ENCODE results near the gene PAFAH1B2.

The PAFAH1B2 gene

GRCh38 chr11:117171007-117171403 lies 26.9 kb downstream of the PAFAH1B2 start:
- H3K27me3 ChIP-seq (ENCODE audit: control insufficient read depth in 5 of 5, insufficient read depth in 4 of 5, low read length in 5 of 5) = no peaks in the 10 kb centered on the region
- no peak overlapping the region for H3K4me3 ChIP-seq (ENCODE audit: low read depth in 1 of 5, low read length in 5 of 5)
- no peak overlapping the region for H3K9ac ChIP-seq (ENCODE audit: low read length in 5 of 5)
- peak overlapping the region; percentile 26 for H3K27ac ChIP-seq (ENCODE audit: low read depth, low read length)
- peaks cover 0 to 42% (median 31%) of the 10 kb centered on the region in 5 donors for H3K4me1 ChIP-seq (ENCODE audit: control insufficient read depth in 5 of 5, insufficient read depth in 5 of 5, low read length in 5 of 5)
- H3K36me3 ChIP-seq (ENCODE audit: control insufficient read depth in 5 of 5, insufficient read depth in 5 of 5, low read length in 5 of 5) = peaks cover 18 to 42% (median 24%) of the 10 kb centered on the region in 5 donors
- no peaks in the 10 kb centered on the region for H3K9me3 ChIP-seq (ENCODE audit: control insufficient read depth in 5 of 5, low read length in 5 of 5)

- Histone ChIP-seq H3K4me3 (ENCODE audit: low read depth in 1 of 5, low read length in 5 of 5) (no peak overlapping the region), H3K27me3 (ENCODE audit: control insufficient read depth in 5 of 5, insufficient read depth in 4 of 5, low read length in 5 of 5) (no peaks in the 10 kb centered on the region), H3K4me1 (ENCODE audit: control insufficient read depth in 5 of 5, insufficient read depth in 5 of 5, low read length in 5 of 5) (peaks cover 0 to 41% (median 34%) of the 10 kb centered on the region in 5 donors), H3K36me3 (ENCODE audit: control insufficient read depth in 5 of 5, insufficient read depth in 5 of 5, low read length in 5 of 5) (peaks cover 18 to 42% (median 18%) of the 10 kb centered on the region in 5 donors), H3K9ac (ENCODE audit: low read length in 5 of 5) (peak overlapping the region in 1 of 5 donors; percentile 38), H3K9me3 (ENCODE audit: control insufficient read depth in 5 of 5, low read length in 5 of 5) (no peaks in the 10 kb centered on the region), H3K27ac (ENCODE audit: low read depth, low read length) (peak overlapping the region; percentile 83)
These were observed 27.4 kb downstream of the PAFAH1B2 start for GRCh38 chr11:117171404-117172061.

- H3K36me3 ChIP-seq (ENCODE audit: control insufficient read depth in 5 of 5, insufficient read depth in 5 of 5, low read length in 5 of 5) = peaks cover 9 to 29% (median 11%) of the 10 kb centered on the region in 5 donors
- H3K4me1 ChIP-seq (ENCODE audit: control insufficient read depth in 5 of 5, insufficient read depth in 5 of 5, low read length in 5 of 5) = peaks cover 0 to 39% (median 29%) of the 10 kb centered on the region in 5 donors
- H3K27me3 ChIP-seq (ENCODE audit: control insufficient read depth in 5 of 5, insufficient read depth in 4 of 5, low read length in 5 of 5) = no peaks in the 10 kb centered on the region
- H3K4me3 ChIP-seq (ENCODE audit: low read depth in 1 of 5, low read length in 5 of 5) = no peak overlapping the region
- H3K27ac ChIP-seq (ENCODE audit: low read depth, low read length) = peak overlapping the region; percentile 66
- no peaks in the 10 kb centered on the region for H3K9me3 ChIP-seq (ENCODE audit: control insufficient read depth in 5 of 5, low read length in 5 of 5)
- peak overlapping the region in 2 of 5 donors; percentile 5 to 33 for H3K9ac ChIP-seq (ENCODE audit: low read length in 5 of 5)
These were observed 28.8 kb downstream of the PAFAH1B2 start for GRCh38 chr11:117172724-117173421.

GRCh38 chr11:117175104-117175503 lies 31.0 kb downstream of the PAFAH1B2 start:
- H3K4me1 ChIP-seq (ENCODE audit: control insufficient read depth in 5 of 5, insufficient read depth in 5 of 5, low read length in 5 of 5) = peaks cover 3 to 57% (median 44%) of the 10 kb centered on the region in 5 donors
- no peak overlapping the region for H3K27ac ChIP-seq (ENCODE audit: low read depth, low read length)
- no peak overlapping the region for H3K4me3 ChIP-seq (ENCODE audit: low read depth in 1 of 5, low read length in 5 of 5)
- H3K27me3 ChIP-seq (ENCODE audit: control insufficient read depth in 5 of 5, insufficient read depth in 4 of 5, low read length in 5 of 5) = no peaks in the 10 kb centered on the region
- H3K9ac ChIP-seq (ENCODE audit: low read length in 5 of 5) = peak overlapping the region in 1 of 5 donors; percentile 41
- H3K36me3 ChIP-seq (ENCODE audit: control insufficient read depth in 5 of 5, insufficient read depth in 5 of 5, low read length in 5 of 5) = peaks cover 0 to 13% (median 3%) of the 10 kb centered on the region in 5 donors
- H3K9me3 ChIP-seq (ENCODE audit: control insufficient read depth in 5 of 5, low read length in 5 of 5) = no peaks in the 10 kb centered on the region

GRCh38 chr11:117175781-117176180 lies 31.7 kb downstream of the PAFAH1B2 start:
- Histone ChIP-seq H3K9me3 (ENCODE audit: control insufficient read depth in 5 of 5, low read length in 5 of 5) (no peaks in the 10 kb centered on the region), H3K27ac (ENCODE audit: low read depth, low read length) (no peak overlapping the region), H3K27me3 (ENCODE audit: control insufficient read depth in 5 of 5, insufficient read depth in 4 of 5, low read length in 5 of 5) (no peaks in the 10 kb centered on the region), H3K4me1 (ENCODE audit: control insufficient read depth in 5 of 5, insufficient read depth in 5 of 5, low read length in 5 of 5) (peaks cover 5 to 63% (median 51%) of the 10 kb centered on the region in 5 donors), H3K36me3 (ENCODE audit: control insufficient read depth in 5 of 5, insufficient read depth in 5 of 5, low read length in 5 of 5) (peaks cover 0 to 9% (median 0%) of the 10 kb centered on the region in 5 donors), H3K4me3 (ENCODE audit: low read depth in 1 of 5, low read length in 5 of 5) (no peak overlapping the region), H3K9ac (ENCODE audit: low read length in 5 of 5) (no peak overlapping the region)

GRCh38 chr11:117176186-117176585 lies 32.1 kb downstream of the PAFAH1B2 start:
- Histone ChIP-seq H3K9ac (ENCODE audit: low read length in 5 of 5) (no peak overlapping the region), H3K27ac (ENCODE audit: low read depth, low read length) (no peak overlapping the region), H3K4me1 (ENCODE audit: control insufficient read depth in 5 of 5, insufficient read depth in 5 of 5, low read length in 5 of 5) (peaks cover 9 to 65% (median 55%) of the 10 kb centered on the region in 5 donors), H3K4me3 (ENCODE audit: low read depth in 1 of 5, low read length in 5 of 5) (no peak overlapping the region), H3K27me3 (ENCODE audit: control insufficient read depth in 5 of 5, insufficient read depth in 4 of 5, low read length in 5 of 5) (no peaks in the 10 kb centered on the region), H3K36me3 (ENCODE audit: control insufficient read depth in 5 of 5, insufficient read depth in 5 of 5, low read length in 5 of 5) (peaks cover 0 to 6% (median 0%) of the 10 kb centered on the region in 5 donors), H3K9me3 (ENCODE audit: control insufficient read depth in 5 of 5, low read length in 5 of 5) (no peaks in the 10 kb centered on the region)

- Histone ChIP-seq H3K4me3 (ENCODE audit: low read depth in 1 of 5, low read length in 5 of 5) (peak overlapping the region; percentile 77 to 95 (median 89)), H3K9ac (ENCODE audit: low read length in 5 of 5) (peak overlapping the region in 4 of 5 donors; percentile 55 to 82 (median 74)), H3K27ac (ENCODE audit: low read depth, low read length) (peak overlapping the region; percentile 88), H3K36me3 (ENCODE audit: control insufficient read depth in 5 of 5, insufficient read depth in 5 of 5, low read length in 5 of 5) (peaks cover 0 to 10% (median 8%) of the 10 kb centered on the region in 5 donors), H3K4me1 (ENCODE audit: control insufficient read depth in 5 of 5, insufficient read depth in 5 of 5, low read length in 5 of 5) (peaks cover 10 to 58% (median 49%) of the 10 kb centered on the region in 5 donors), H3K9me3 (ENCODE audit: control insufficient read depth in 5 of 5, low read length in 5 of 5) (no peaks in the 10 kb centered on the region), H3K27me3 (ENCODE audit: control insufficient read depth in 5 of 5, insufficient read depth in 4 of 5, low read length in 5 of 5) (no peaks in the 10 kb centered on the region)
These were observed 33.6 kb downstream of the PAFAH1B2 start for GRCh38 chr11:117177534-117178209.

- Histone ChIP-seq H3K27ac (ENCODE audit: low read depth, low read length) (peak within 1 kb of the TSS; percentile 88), H3K27me3 (ENCODE audit: control insufficient read depth in 5 of 5, insufficient read depth in 4 of 5, low read length in 5 of 5) (no peaks in the 10 kb centered on the region), H3K36me3 (ENCODE audit: control insufficient read depth in 5 of 5, insufficient read depth in 5 of 5, low read length in 5 of 5) (peaks cover 0 to 17% (median 10%) of the 10 kb centered on the region in 5 donors), H3K9me3 (ENCODE audit: control insufficient read depth in 5 of 5, low read length in 5 of 5) (no peaks in the 10 kb centered on the region), H3K4me1 (ENCODE audit: control insufficient read depth in 5 of 5, insufficient read depth in 5 of 5, low read length in 5 of 5) (peaks cover 10 to 50% (median 43%) of the 10 kb centered on the region in 5 donors), H3K9ac (ENCODE audit: low read length in 5 of 5) (peak within 1 kb of the TSS; percentile 78 to 95 (median 84)), H3K4me3 (ENCODE audit: low read depth in 1 of 5, low read length in 5 of 5) (peak within 1 kb of the TSS; percentile 81 to 95 (median 95))
These were observed 34.3 kb downstream of the PAFAH1B2 start, which contains the start of gene SIDT2 for GRCh38 chr11:117178210-117179034. Gene SIDT2 (plus strand): TSS chr11:117178743. CDS start chr11:117179264, 521 bp downstream.

All from subcutaneous abdominal adipose tissue (tissue), 5 donors.